ENCODE data around the gene AQP12B. TPM values are rescaled to one million over a fixed set of nuclear protein-coding genes. Genes with fewer than 3 reads are reported as not detected.

AQP12B gene
- total RNA-seq, 3 donors from 2014 or later (not counting 1 experiment from before 2014, with no cell fraction given) = not detected

DNA sequence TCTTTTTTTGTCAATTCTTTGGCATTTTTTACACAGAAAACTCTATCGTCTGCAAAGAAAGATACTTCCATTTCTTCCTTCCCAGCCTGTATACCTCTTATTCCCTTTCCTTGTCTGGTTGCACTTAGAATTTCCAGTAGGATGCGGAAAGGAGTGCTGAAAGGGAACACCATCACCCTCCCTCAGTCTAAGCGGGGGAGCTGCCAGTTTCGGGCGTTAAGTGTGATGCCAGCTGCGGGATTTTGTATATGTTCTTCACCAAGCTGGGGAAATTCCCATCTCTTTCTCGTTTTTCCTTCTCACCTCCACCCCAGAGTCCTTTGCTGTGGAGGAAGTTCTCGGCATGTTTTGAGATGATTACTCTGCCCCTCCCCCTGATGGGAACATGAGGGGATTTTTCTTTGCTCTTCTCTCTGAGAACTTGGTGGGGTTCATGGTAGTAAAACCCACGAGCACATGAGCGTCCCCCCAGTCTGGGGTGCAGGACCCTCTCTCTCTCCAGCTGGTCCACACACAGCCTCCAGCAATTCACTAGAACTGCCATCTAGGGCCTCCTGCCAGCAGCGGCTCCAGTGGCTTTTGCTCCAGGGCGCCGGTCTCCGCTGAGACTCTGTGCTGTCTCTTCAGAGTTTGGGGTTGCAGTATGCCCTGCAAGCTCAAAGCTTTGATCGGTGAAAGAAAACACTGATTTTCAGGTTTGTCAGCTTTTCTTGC lies 24.5 kb upstream of the AQP12B start:
- H3K27ac Mint-ChIP-seq = no peak overlapping the region

GRCh38 chr2:240705204-240705791 lies 22.6 kb upstream of the AQP12B start:
- no peak overlapping the region for H3K4me3 Mint-ChIP-seq
- 21% methylated on average over 12 of the region's 12 CpGs for WGBS (ENCODE audit: insufficient coverage)
- H3K9me3 Mint-ChIP-seq = no peaks in the 10 kb centered on the region

More for the DNA sequence above, 24.5 kb upstream of the AQP12B start:
- DNase-seq (no peak), ATAC-seq (no peak)
- H3K27me3 Mint-ChIP-seq (ENCODE audit: low read depth in 2 of 2) = peaks cover 11% of the 10 kb centered on the region in 2 donors
- Histone ChIP-seq H3K4me3 (ENCODE audit: low read length) (no peak overlapping the region), H3K36me3 (ENCODE audit: control insufficient read depth, insufficient read depth, low read length) (no peaks in the 10 kb centered on the region), H3K4me1 (ENCODE audit: control insufficient read depth, insufficient read depth, low read length) (no peaks in the 10 kb centered on the region), H3K9me3 (ENCODE audit: control insufficient read depth, insufficient read depth, low read length) (no peaks in the 10 kb centered on the region), H3K27ac (ENCODE audit: low read length) (no peak overlapping the region), H3K27me3 (ENCODE audit: control insufficient read depth, insufficient read depth, low read length) (peaks cover 2% of the 10 kb centered on the region)
- H3K4me1 Mint-ChIP-seq = peaks cover 8 to 11% of the 10 kb centered on the region in 2 donors
- no peak overlapping the region for H3K4me3 Mint-ChIP-seq
- H3K36me3 Mint-ChIP-seq = no peaks in the 10 kb centered on the region
- intact Hi-C loops (cut with micrococcal nuclease) = loop anchor here (10.0 kb wide), 1 partner anchor 192 kb away; no protein-coding TSS in a partner anchor
- 87% methylated on average over 13 of the region's 15 CpGs for WGBS (ENCODE audit: insufficient coverage)
- H3K9me3 Mint-ChIP-seq = no peaks in the 10 kb centered on the region
- TF ChIP-seq, protein P1, sequence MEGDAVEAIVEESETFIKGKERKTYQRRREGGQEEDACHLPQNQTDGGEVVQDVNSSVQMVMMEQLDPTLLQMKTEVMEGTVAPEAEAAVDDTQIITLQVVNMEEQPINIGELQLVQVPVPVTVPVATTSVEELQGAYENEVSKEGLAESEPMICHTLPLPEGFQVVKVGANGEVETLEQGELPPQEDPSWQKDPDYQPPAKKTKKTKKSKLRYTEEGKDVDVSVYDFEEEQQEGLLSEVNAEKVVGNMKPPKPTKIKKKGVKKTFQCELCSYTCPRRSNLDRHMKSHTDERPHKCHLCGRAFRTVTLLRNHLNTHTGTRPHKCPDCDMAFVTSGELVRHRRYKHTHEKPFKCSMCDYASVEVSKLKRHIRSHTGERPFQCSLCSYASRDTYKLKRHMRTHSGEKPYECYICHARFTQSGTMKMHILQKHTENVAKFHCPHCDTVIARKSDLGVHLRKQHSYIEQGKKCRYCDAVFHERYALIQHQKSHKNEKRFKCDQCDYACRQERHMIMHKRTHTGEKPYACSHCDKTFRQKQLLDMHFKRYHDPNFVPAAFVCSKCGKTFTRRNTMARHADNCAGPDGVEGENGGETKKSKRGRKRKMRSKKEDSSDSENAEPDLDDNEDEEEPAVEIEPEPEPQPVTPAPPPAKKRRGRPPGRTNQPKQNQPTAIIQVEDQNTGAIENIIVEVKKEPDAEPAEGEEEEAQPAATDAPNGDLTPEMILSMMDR (IDR thresholded peaks at IDR 0.05) = no peak

GRCh38 chr2:240704651-240705050 lies 22.0 kb upstream of the AQP12B start:
- H3K36me3 ChIP-seq (ENCODE audit: control insufficient read depth, insufficient read depth, low read length) = no peaks in the 10 kb centered on the region
- H3K4me3 ChIP-seq (ENCODE audit: low read length) = no peak overlapping the region
- Mint-ChIP-seq H3K9me3 (no peaks in the 10 kb centered on the region), H3K4me3 (no peak overlapping the region), H3K36me3 (no peaks in the 10 kb centered on the region), H3K27ac (no peak overlapping the region), H3K4me1 (peaks cover 8 to 11% of the 10 kb centered on the region in 2 donors), H3K27me3 (ENCODE audit: low read depth in 2 of 2) (peaks cover 11% of the 10 kb centered on the region in 2 donors)
- intact Hi-C loops (cut with micrococcal nuclease) = loop anchor here (10.0 kb wide), 1 partner anchor 190 kb away; no protein-coding TSS in a partner anchor
- peak in 1 of 2 donors; percentile 64 for DNase-seq
- TF ChIP-seq, protein P1 (IDR thresholded peaks at IDR 0.05) = no peak
- no peaks in the 10 kb centered on the region for H3K4me1 ChIP-seq (ENCODE audit: control insufficient read depth, insufficient read depth, low read length)
- no peak overlapping the region for H3K27ac ChIP-seq (ENCODE audit: low read length)
- WGBS (ENCODE audit: insufficient coverage) = 62% methylated on average over 19 of the region's 19 CpGs
- ATAC-seq = no peak
- peaks cover 2% of the 10 kb centered on the region for H3K27me3 ChIP-seq (ENCODE audit: control insufficient read depth, insufficient read depth, low read length)
- H3K9me3 ChIP-seq (ENCODE audit: control insufficient read depth, insufficient read depth, low read length) = no peaks in the 10 kb centered on the region

More at GRCh38 chr2:240705204-240705791, 22.6 kb upstream of the AQP12B start:
- ATAC-seq = no peak
- Mint-ChIP-seq H3K36me3 (no peaks in the 10 kb centered on the region), H3K27ac (no peak overlapping the region), H3K27me3 (ENCODE audit: low read depth in 2 of 2) (peaks cover 11% of the 10 kb centered on the region in 2 donors), H3K4me1 (peaks cover 8 to 11% of the 10 kb centered on the region in 2 donors)
- TF ChIP-seq, protein P1 (IDR thresholded peaks at IDR 0.05) = no peak
- no peaks in the 10 kb centered on the region for H3K9me3 ChIP-seq (ENCODE audit: control insufficient read depth, insufficient read depth, low read length)
- H3K27ac ChIP-seq (ENCODE audit: low read length) = no peak overlapping the region
- peaks cover 2% of the 10 kb centered on the region for H3K27me3 ChIP-seq (ENCODE audit: control insufficient read depth, insufficient read depth, low read length)
- DNase-seq = peak in 1 of 2 donors; percentile 37
- H3K4me1 ChIP-seq (ENCODE audit: control insufficient read depth, insufficient read depth, low read length) = no peaks in the 10 kb centered on the region
- no peak overlapping the region for H3K4me3 ChIP-seq (ENCODE audit: low read length)
- intact Hi-C loops (cut with micrococcal nuclease) = loop anchor here (10.0 kb wide), 1 partner anchor 190 kb away; no protein-coding TSS in a partner anchor
- no peaks in the 10 kb centered on the region for H3K36me3 ChIP-seq (ENCODE audit: control insufficient read depth, insufficient read depth, low read length)

Measured in natural killer cell (primary cell).